Lower leg skin (tissue), 3 donors: Measurements from ENCODE around the gene NEO1.
"Not testable (repeated sequence)": the region's sequence is repeated elsewhere in the genome, so short reads cannot be mapped to it uniquely, and the experiment has no call there.

ENCODE experiments used
- POLR2A ChIP-seq, 2 donors: fragments of 450-650 bp; IDR thresholded peaks; one replicate each; pipeline ENCODE4 v1.6.1; 2016 to 2017; ENCODE audit warnings: antibody characterized with exemption in 2 of 2, mild to moderate bottlenecking in 1 of 2, moderate library complexity in 1 of 2
- TF ChIP-seq, protein P1 (sequence below), 3 donors: fragments of 450-650 bp; IDR thresholded peaks; one replicate each; pipeline ENCODE4 v1.5.1; 2016; ENCODE audit warnings: antibody characterized with exemption in 3 of 3, mild to moderate bottlenecking in 3 of 3, moderate library complexity in 2 of 3

DNA sequence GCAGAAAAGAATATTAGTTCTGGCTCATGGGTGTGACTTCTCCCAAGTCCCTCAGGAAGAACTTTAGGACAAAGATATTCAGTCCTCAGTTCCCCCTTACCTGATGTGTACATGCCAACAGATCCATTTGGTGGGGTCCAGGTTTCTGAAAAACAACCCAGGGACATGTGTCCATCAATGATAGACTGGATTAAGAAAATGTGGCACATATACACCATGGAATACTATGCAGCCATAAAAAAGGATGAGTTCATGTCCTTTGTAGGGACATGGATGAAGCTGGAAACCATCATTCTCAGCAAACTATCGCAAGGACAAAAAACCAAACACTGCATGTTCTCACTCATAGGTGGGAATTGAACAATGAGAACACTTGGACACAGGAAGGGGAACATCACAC, 114.4 kb downstream of the NEO1 start:
- TF ChIP-seq, protein P1, sequence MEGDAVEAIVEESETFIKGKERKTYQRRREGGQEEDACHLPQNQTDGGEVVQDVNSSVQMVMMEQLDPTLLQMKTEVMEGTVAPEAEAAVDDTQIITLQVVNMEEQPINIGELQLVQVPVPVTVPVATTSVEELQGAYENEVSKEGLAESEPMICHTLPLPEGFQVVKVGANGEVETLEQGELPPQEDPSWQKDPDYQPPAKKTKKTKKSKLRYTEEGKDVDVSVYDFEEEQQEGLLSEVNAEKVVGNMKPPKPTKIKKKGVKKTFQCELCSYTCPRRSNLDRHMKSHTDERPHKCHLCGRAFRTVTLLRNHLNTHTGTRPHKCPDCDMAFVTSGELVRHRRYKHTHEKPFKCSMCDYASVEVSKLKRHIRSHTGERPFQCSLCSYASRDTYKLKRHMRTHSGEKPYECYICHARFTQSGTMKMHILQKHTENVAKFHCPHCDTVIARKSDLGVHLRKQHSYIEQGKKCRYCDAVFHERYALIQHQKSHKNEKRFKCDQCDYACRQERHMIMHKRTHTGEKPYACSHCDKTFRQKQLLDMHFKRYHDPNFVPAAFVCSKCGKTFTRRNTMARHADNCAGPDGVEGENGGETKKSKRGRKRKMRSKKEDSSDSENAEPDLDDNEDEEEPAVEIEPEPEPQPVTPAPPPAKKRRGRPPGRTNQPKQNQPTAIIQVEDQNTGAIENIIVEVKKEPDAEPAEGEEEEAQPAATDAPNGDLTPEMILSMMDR (IDR thresholded peaks at IDR 0.05) = not testable (repeated sequence)
- TF ChIP-seq POLR2A (IDR thresholded peaks at IDR 0.05) = not testable (repeated sequence)
